Globus pallidus (tissue), 1 donor: ENCODE measurements around the gene SGMS1.
A peak's percentile ranks its signal among the peaks of the same experiment; 100 is the strongest.
"Not testable (repeated sequence)": the region's sequence is repeated elsewhere in the genome, so short reads cannot be mapped to it uniquely, and the experiment has no call there.

ENCODE experiments used
- DNase-seq: peaks from one replicate; pipeline ENCODE4 v3.0.0-alpha.2; 2015; ENCODE audit warnings: low spot score

The SGMS1 gene

GRCh38 chr10:50556237-50557120, 67.3 kb downstream of the SGMS1 start:
- no peak for DNase-seq

- no peak for DNase-seq
Observed at GRCh38 chr10:50554995-50555568, 68.7 kb downstream of the SGMS1 start.

GRCh38 chr10:50554376-50554994, 69.3 kb downstream of the SGMS1 start:
- no peak for DNase-seq

GRCh38 chr10:50552771-50553535, 70.8 kb downstream of the SGMS1 start:
- DNase-seq, result peak; percentile 68

GRCh38 chr10:50552308-50552707, 71.4 kb downstream of the SGMS1 start:
- no peak for DNase-seq

GRCh38 chr10:50551894-50552293, 71.9 kb downstream of the SGMS1 start:
- DNase-seq, result no peak

GRCh38 chr10:50550291-50550839, 73.4 kb downstream of the SGMS1 start:
- DNase-seq, result no peak

- DNase-seq, result not testable (repeated sequence)
Observed at GRCh38 chr10:50549186-50549585, 74.6 kb downstream of the SGMS1 start.

- DNase-seq, result not testable (repeated sequence)
Observed at GRCh38 chr10:50548481-50548880, 75.3 kb downstream of the SGMS1 start.

GRCh38 chr10:50546287-50546686, 77.5 kb downstream of the SGMS1 start:
- DNase-seq, result not testable (repeated sequence)

- DNase-seq, result no peak
Observed at GRCh38 chr10:50545846-50546245, 77.9 kb downstream of the SGMS1 start.

- DNase-seq, result no peak
Observed at GRCh38 chr10:50544857-50545429, 78.8 kb downstream of the SGMS1 start.

- DNase-seq, result no peak
Observed at GRCh38 chr10:50544095-50544856, 79.5 kb downstream of the SGMS1 start.

GRCh38 chr10:50542871-50543270, 80.9 kb downstream of the SGMS1 start:
- no peak for DNase-seq

- DNase-seq, result no peak
Observed at GRCh38 chr10:50541921-50542320, 81.8 kb downstream of the SGMS1 start.

GRCh38 chr10:50541317-50541716, 82.4 kb downstream of the SGMS1 start:
- no peak for DNase-seq

- DNase-seq, result no peak
Observed at GRCh38 chr10:50540826-50541122, 83.0 kb downstream of the SGMS1 start.

- DNase-seq, result no peak
Observed at GRCh38 chr10:50540069-50540825, 83.5 kb downstream of the SGMS1 start.

GRCh38 chr10:50538555-50539398, 85.0 kb downstream of the SGMS1 start:
- peak; percentile 96 for DNase-seq
